RCC 7860 (cell line): Measurements from ENCODE around the gene CYLD.
A peak's percentile ranks its signal among the peaks of the same experiment; 100 is the strongest.

Experiments
- DNase-seq: peaks from one replicate; pipeline ENCODE4 v3.0.0-alpha.2; 2015; ENCODE audit warnings: low spot score
- FAIRE-seq: peaks from 2 replicates; lab custom pipeline; 2012; peaks lifted over from hg19 to GRCh38; lab: Jason Lieb, UNC

Gene CYLD

DNA sequence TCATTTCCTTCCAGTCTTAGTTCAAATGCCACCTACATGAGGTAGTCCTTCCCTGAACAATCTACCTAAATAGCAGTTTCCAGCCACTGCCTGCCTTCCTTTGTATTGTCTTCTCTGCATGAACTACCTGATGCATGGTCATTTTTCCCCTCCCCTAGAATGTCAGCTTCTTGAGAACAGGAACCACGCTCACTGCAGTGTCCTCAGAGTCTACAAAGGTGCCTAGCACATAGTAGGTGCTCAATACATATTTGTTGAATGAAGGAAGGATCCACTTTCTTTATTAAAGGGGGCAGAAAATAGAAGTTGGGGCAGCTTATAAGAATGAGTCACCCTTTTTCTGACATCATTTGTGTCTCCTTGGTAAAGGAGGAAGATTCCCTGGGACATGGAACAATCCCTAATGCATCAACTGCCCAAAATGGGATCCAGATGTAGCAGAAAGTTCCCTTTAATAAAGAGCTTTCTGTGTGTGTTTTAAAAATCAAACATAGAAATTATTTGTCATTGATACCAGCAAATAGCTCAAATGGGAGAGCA lies 4.4 kb upstream of the CYLD start:
- DNase-seq (no peak), FAIRE-seq (no peak)

GRCh38 chr16:50739031-50739430 lies 2.9 kb upstream of the CYLD start:
- DNase-seq (no peak), FAIRE-seq (no peak)

DNA sequence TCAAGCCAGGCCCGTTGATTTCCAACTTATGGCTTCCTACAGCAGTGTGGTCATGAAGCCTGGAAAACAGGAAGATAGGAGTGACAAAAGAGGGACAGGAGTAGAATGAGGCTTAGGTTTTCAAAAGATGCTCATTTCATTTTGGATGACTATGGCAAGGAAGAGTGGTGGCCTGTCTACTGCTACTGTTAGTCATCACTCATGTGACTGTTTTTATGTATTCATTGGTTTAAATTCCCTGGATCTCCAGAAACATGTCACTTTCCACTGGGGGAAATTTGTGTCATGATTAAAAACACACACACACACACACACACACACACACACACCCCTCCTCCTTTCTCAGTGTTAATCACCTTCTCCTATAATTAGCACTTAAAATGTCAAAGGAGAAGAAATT lies 1.1 kb upstream of the CYLD start:
- DNase-seq (no peak), FAIRE-seq (no peak)

GRCh38 chr16:50741225-50741780 lies 583 bp upstream of the CYLD start:
- no peak for FAIRE-seq

DNA sequence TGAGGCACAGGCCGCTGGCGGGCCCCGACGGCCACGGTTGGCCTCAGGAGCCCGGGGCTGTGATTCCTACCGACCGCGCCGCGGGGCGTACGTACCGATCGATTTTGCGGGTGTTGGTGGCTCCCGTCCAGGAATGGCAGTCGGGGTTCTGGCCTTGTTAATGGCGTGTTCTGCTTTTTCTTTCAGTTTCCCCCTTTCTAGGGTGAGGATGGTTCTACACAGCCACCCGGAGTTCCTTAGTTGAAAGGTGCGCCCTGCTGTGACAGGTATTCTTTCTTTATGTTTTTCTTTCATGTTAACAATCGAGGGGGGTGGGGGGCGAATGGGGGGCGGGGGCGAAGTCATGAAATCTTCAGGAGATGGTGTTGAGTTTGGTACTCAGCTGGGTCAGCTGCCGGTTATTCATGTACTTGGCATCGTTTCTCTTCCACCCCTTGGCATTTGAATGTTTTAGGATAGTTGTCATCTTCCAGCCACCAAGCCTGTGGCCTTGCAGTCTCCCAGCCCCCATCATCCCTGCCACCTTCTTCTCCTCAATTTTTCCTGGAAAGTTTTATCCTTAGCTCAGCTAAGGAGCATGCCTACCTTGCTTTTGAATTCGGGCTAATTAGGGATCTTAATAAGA lies 802 bp downstream of the CYLD start:
- FAIRE-seq (no peak), DNase-seq (peak; percentile 5)

More at GRCh38 chr16:50741225-50741780, 583 bp upstream of the CYLD start:
- DNase-seq = no peak

DNA sequence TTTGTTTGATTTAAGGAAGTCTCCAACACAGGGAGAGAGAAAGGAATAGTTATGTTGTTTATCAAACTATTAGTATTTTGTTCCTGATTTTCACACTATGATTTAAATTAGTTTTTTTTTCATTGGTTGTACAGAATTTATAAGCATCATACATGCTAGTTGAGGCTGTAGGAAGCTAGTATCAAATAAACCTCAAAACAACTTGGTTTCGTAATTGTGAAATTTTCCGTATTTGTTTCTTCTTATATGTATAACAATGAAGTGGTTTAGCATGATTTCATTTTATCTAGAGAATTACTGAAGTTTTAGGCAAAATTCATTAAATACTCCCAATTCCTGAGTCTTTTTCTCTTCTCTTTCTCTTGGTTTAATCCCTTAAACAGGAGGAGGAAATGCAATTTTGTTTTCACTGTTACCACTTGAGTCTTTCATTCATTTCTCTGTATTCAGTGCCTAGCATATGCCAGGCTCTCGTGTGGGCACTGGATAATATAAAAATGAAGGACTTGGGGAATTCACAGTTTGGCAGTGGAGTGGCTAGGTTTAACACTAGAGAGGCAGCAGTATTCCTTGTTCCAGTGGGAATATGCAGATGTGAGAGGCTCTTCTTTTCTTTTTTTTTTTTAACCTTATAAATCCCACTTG lies 1.8 kb downstream of the CYLD start:
- FAIRE-seq (no peak), DNase-seq (no peak)

- DNase-seq (peak; percentile 8), FAIRE-seq (no peak)
Measured at GRCh38 chr16:50744881-50745280, 3.0 kb downstream of the CYLD start.

DNA sequence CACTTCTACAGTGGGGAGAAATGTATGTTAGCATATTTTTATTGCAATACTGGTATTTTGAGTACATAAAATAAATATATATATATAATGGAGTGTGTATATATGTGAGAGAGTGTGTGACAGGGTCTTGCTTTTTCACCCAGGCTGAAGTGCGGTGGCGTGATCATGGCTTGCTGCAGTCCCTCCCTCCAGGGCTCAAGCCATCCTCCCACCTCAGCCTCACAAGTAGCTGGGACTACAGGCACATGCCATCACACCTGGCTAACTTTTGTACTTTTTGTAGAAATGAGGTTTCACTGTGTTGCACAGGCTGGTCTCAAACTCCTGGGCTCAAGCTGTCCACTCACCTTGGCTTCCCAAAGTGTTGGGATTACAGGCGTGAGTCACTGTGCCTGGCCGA lies 4.1 kb downstream of the CYLD start:
- DNase-seq (no peak), FAIRE-seq (no peak)

DNA sequence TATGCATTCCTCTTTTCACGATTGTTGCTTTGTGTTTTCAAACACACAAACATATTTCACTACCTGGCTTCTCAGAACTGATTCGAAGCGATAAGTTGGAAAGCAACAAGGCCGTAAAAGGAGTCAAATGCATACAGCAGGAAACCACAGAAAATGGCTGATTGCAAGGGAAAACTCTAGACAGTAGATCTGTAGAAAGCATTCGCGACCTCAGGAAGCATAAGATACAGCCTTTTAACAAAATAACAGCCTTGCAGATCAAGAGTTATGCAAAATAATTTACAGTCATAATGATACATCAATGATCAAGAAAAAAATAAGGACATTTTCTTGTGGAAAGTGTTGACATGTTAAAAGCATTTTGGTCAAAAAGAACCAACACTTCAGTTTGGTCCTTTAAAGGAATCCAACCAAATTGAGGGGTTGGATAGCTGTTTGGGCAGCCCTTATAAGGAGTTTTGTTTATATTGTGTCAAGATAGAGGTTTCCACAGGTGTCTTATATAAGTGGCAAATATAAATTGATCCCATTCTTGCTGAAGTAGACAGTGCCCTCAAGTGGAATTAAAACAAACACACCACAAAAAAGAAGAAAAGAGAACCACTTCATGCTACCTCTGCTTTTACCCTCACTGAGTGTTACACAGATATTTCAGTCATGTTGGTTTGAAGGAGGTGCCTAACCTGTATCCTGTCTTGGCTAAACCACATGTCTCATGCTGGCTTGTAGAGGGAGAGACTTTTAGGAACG lies 5.5 kb downstream of the CYLD start:
- no peak for FAIRE-seq
- no peak for DNase-seq

GRCh38 chr16:50751528-50751927 lies 9.6 kb downstream of the CYLD start:
- no peak for FAIRE-seq
- DNase-seq = no peak

DNA sequence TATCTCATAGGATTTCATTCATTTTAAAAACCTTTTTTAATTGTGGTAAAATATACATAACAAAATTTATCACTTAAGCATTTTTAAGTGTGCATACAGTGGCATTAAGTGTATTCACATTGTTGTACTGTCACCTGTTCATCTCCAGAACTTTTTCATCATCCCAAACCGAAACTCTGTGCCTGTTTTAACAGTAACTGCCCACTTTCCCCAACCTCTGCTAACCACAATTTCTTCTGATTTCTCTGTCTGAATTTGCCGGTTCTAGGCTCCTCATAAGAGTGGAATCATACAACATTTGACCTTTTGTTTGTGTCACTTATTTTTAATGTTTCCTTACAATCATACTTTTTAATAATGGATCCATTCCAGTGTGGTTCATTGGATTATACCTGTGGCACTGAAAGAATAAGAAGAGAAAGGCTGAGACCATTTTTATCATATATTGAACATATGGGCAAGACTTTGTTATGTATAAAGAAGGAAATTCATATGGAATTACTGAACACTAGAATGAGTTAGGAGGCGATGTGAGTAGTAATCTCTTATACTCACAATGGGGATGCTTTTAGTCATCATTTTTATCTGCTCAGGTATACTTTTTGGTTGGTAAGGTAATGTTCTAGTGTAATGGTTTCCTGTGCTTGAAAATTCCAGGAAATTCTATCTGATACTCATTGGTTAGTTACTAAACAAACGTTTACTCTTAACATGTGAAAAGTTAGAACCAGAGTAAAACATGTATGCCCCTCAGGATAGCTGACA lies 10.8 kb downstream of the CYLD start:
- no peak for DNase-seq
- no peak for FAIRE-seq

DNA sequence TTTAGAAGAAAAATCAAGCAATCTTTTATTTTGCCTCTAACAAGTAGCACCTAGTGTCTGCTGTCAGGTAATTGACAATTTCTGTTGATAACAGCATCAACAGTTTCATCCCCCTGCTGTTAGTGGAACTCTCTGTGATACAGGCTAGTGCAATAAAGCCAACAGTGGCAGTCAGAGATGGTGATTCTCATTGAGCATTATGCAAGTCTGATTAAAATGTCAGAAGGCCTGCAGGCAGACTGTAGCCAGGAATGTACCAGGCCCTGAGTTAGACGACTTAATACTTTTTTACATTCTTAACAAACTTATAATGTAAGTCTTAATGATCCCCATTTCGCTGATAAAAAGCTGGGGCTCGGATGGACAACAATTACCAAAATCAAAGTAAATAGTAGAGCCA lies 14.6 kb downstream of the CYLD start:
- FAIRE-seq = no peak
- DNase-seq = no peak

- no peak for DNase-seq
- FAIRE-seq = no peak
Measured at GRCh38 chr16:50761267-50761666, 19.4 kb downstream of the CYLD start.

GRCh38 chr16:50762241-50762640 lies 20.4 kb downstream of the CYLD start:
- no peak for FAIRE-seq
- DNase-seq = no peak

GRCh38 chr16:50763211-50763610 lies 21.3 kb downstream of the CYLD start:
- FAIRE-seq (no peak), DNase-seq (no peak)

DNA sequence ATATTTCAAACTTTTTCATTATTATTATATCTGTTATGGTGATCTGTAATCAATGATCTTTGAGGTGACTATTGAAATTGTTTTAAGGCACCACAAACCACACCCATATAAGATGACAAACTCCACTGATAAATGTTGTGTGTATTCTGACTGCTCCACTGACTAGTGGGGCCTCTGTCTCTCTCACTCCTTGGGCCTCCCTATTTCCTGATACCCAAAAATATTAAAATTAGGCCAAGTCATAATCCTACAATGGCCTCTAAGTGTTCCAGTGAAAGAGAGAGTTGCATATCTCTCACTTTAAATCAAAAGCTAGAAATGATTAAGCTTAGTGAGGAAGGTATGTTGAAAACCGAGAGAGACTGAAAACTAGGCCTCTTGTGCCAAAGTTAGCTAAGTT lies 23.4 kb downstream of the CYLD start:
- no peak for FAIRE-seq
- no peak for DNase-seq

DNA sequence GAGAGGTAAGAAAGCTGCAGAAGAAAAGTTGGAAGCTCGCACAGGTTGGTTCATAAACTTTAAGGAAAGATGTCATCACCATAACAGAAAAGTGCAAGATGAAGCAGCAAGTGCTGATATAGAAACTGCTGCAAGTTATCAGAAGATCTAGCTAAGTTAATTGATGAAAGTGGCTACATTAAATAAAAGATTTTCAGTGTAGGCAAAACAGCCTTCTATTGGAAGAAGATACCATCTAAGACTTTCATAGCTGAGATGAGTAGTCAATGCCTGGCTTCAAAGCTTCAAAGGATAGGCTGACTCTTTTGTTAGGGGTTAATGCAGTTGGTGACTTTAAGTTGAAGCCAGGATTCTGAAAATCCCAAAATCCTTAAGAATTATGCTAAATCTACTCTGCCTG lies 24.0 kb downstream of the CYLD start:
- FAIRE-seq (no peak), DNase-seq (no peak)

DNA sequence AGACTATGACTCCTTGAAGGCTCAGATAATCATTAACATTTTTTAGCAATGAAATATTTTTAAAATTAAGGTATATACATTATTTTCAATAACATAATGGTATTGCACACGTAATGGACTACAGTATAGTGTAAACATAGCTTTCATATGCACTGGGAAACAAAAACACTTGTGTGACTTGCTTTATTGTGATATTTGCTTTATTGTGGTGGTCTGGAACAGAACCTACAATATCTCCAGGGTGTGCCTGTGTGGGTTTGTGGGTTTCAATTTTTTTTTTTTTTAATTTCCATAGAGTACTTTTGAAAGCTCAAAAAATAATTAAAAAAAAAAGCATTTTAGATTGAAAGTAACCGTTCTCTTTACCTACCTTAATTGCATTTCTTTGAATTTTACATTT lies 25.3 kb downstream of the CYLD start:
- DNase-seq (no peak), FAIRE-seq (no peak)

- DNase-seq = no peak
Measured at GRCh38 chr16:50771366-50771765, 29.5 kb downstream of the CYLD start.

DNA sequence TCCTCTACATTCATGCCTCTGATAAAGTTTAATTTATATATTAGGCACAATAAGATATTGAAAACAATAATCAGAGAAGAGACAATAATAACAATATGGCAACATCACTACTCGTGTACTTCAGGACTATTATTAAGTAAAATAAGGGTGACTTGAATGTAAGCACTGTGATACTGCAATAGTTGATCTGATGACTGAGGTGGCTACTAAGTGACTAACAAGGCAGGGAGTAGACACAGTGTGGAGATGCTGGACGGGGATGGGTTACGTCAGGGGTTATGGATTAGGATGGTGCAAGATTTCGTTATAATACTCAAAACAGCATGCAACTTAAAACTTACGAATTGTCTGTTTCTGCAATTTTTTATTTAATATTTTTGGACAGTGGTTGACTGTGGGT lies 32.5 kb downstream of the CYLD start:
- FAIRE-seq (no peak), DNase-seq (no peak)

More at GRCh38 chr16:50771366-50771765, 29.5 kb downstream of the CYLD start:
- peak; percentile 24 for FAIRE-seq

DNA sequence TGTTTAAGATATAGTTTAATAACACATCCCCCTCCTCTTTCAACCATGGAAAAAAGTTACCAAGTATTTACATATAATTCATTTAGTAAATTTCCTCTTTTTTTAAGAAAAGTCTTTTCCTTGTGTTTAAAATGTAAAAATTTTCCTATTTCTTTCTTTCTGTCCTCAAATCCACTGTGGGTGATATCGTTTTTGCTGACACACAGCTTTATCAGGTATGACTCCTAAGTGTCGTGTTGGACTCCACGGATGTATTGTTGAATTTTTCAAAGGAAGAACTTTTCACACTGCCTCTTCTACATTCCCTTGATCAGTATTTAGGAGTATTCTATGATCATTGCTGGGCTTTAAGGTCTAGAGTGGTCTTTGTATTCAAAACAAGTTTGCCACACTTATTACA lies 33.1 kb downstream of the CYLD start:
- FAIRE-seq (no peak), DNase-seq (no peak)
